ENCODE data around the gene HPSE2.

Gene HPSE2

GRCh38 chr10:99224766-99225165 is 10.9 kb downstream of the HPSE2 start:
- no peak for TF ChIP-seq CTCF (conservative IDR thresholded peaks at IDR 0.05)
- no peak overlapping the region for H3K27ac ChIP-seq

- no peak for TF ChIP-seq CTCF (conservative IDR thresholded peaks at IDR 0.05)
These were observed 28.3 kb downstream of the HPSE2 start for GRCh38 chr10:99207340-99207739.

GRCh38 chr10:99203310-99203709 is 32.3 kb downstream of the HPSE2 start:
- no peak overlapping the region for H3K27ac ChIP-seq
- TF ChIP-seq CTCF (conservative IDR thresholded peaks at IDR 0.05): no peak

More at GRCh38 chr10:99207340-99207739, 28.3 kb downstream of the HPSE2 start:
- H3K27ac ChIP-seq: no peak overlapping the region

GRCh38 chr10:99172950-99173349 is 62.7 kb downstream of the HPSE2 start:
- no peak for TF ChIP-seq CTCF (conservative IDR thresholded peaks at IDR 0.05)
- H3K27ac ChIP-seq: no peak overlapping the region

GRCh38 chr10:99172128-99172738 is 63.4 kb downstream of the HPSE2 start:
- peak; percentile 89 for TF ChIP-seq CTCF (conservative IDR thresholded peaks at IDR 0.05)
- no peak overlapping the region for H3K27ac ChIP-seq

GRCh38 chr10:99170116-99170675 is 65.5 kb downstream of the HPSE2 start:
- no peak overlapping the region for H3K27ac ChIP-seq
- no peak for TF ChIP-seq CTCF (conservative IDR thresholded peaks at IDR 0.05)

GRCh38 chr10:99161165-99161564 is 74.5 kb downstream of the HPSE2 start:
- no peak for TF ChIP-seq CTCF (conservative IDR thresholded peaks at IDR 0.05)
- no peak overlapping the region for H3K27ac ChIP-seq

All from VCaP (cell line).